Left renal cortex interstitium (tissue), 4 donors: ENCODE measurements around the gene SLC38A3. TPM values are rescaled to one million over a fixed set of nuclear protein-coding genes. Genes with fewer than 3 reads are reported as not detected.
"Not testable (repeated sequence)": the region's sequence is repeated elsewhere in the genome, so short reads cannot be mapped to it uniquely, and the experiment has no call there.

Experiments used
- DNase-seq, 4 donors: peaks; one replicate each; pipeline ENCODE4 v3.0.0-alpha.2; 2013; ENCODE audit warnings: low read depth in 4 of 4, low spot score in 2 of 4, missing footprints in 1 of 4
- polyA plus RNA-seq, 4 donors: library from polyadenylated mRNA; unstranded; fragments of 120-200 nt; gene quantifications; one replicate each; pipeline ENCODE4 v1.2.1, GENCODE V29; 2013; ENCODE audit not compliant: insufficient read length in 4 of 4

Gene SLC38A3
- polyA plus RNA-seq, 4 donors = 4.4 to 8.4 (median 7.8) TPM

DNA sequence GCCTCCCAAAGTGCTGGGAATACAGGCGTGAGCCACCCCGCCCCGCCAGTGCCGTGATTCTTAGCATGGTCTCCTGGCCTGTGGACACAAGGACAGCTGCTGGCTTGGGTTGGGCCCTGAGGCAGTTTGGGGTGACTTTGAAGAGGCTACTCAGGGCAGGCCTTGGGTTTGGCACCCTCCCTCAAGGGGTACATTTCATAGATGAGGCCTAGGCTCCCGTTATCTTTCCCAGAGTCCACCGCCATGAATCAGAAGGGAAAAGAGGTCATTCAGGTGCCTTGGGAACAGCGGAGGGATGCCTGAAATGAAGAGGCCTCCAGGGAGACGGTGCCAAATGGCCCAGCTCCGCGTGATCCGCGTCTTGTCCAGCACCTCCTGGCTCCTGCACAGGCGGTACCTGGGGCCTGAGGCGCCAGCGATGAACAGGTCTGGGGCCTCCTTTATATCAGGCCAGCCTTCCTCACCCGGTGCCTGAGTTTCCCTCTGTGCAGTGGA lies 40.2 kb downstream of the SLC38A3 start:
- DNase-seq = no peak

DNA sequence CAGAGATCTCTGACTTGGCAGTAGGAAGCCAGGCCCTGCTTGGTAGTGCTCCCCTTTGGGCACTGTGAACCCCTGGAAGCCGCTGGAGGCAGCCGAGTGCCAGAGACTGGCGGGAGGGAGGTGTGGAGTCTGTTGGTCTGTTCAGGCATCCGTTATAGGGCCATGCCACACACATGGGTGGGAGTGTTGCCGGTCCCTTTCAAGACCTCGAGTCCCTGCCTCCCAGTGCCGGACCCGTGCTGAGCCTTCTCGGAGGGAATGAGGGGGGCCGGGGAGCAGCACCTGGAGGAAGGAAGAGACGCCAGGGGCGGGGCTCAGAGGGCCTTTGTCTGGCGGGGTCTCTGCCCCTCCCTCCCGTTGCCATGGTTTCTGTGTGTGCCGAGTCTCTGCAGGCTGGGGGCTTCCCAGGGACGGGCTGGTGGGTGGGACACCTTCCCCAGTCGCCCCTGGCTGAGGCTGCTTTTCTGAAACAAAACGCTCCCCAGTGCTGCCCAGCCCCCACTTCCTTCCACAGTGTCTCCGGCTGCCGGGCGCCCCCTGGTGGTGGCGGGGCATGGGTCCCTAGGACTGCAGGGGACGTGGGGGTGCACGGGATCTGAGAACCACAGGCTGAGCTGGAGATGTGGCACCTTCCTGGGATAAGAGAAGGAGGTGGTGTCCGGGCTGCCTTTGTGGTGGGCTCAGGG lies 40.9 kb downstream of the SLC38A3 start:
- peak in 2 of 4 donors; percentile 81 to 88 for DNase-seq

DNA sequence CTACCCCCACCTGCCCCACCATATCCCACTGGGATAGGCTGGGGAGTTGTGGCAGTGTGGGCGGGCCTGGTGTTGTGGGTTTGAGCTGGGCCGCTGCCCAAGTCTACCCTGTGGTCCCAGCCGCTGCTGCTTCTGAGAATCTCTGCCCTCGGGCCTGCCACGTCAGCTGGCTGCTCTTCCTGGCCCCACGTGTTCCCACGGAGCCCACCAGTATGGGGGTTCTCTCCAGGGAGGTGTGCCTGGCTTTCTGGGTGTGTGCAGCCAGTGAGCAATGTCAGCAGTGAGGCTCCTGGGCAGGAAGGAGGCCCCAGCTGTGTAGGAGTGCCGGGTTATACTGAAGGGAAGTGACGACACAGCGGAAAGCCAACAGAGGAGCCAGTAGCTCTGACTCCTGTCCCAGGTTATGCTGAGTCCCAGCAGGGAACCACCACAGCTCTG lies 41.5 kb downstream of the SLC38A3 start:
- DNase-seq = no peak

DNA sequence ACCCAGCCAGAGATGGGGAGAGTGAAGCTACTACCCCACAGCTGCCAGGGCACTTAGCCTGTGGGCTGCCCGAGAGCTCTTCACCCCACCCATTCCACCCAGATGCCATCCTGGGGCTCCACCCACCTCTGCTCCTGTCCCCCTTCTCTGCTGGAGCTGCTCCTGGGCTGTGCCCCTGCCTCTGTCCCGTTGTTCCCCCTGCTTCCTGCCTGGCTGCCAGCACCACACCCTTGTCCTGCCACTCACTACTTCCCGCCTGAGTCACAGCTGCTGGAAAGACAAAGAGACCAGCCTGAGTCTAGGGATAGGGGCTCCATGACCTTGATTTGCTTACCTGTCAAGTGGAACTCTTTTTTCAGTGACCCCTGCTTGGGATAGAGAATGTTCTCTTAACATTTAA lies 43.3 kb downstream of the SLC38A3 start:
- DNase-seq = no peak

DNA sequence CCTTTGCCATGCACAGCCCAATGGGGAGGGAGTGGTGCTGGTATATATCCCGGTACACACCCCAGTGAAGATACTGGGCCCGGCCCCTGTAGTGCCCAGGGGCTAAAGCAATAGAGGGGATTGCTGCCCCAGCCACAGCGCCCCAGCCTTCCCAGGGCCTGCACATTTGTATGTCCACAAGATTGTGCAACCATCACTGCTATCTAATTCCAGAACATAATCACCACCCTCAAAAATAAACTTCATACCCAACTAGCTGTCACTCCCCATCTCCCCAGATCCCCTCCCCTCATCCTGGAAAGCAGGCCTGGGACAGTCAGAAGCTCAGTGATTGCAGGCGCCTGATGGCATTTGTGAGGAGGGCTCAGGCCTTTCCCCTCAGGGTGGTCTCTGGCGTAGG lies 44.4 kb downstream of the SLC38A3 start:
- no peak for DNase-seq

DNA sequence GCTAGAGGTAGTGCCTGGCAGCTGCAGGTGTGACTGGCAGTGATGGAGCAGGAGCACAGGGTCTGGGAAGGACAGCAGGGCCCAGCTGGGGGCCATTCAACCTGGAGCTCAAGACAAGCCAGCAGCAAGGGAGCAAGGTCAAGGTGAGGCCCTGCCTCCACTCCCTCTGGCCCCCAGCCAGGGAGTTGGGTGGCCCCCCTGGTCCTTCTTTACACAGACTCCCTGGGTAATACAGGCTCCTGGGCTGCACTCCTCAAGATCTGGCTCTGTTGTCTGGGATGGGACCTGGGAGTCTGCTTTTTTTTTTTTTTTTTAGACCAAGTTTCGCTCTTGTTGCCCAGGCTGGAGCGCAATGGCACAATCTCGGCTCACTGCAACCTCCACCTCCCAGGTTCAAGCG lies 45.4 kb downstream of the SLC38A3 start:
- DNase-seq = no peak

DNA sequence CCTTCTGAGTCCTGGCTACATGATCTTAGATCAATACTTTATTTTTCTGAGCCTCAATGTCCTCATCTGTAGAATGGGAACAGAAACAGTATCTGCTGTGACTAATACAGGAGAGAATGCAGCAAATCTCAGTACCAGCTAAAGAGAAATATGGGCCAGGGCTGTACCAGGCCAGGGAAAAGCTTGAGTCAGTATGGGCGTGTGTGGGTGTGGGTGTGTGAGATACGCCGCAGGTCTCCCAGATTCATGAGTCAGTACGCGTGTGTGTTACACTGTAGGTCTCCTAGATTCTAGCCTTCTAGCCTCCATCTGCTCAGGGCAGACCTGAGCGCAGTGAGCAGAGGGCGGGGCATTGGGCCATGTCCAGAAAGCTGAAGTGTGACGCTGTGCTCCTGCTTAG lies 46.1 kb downstream of the SLC38A3 start:
- DNase-seq = no peak

DNA sequence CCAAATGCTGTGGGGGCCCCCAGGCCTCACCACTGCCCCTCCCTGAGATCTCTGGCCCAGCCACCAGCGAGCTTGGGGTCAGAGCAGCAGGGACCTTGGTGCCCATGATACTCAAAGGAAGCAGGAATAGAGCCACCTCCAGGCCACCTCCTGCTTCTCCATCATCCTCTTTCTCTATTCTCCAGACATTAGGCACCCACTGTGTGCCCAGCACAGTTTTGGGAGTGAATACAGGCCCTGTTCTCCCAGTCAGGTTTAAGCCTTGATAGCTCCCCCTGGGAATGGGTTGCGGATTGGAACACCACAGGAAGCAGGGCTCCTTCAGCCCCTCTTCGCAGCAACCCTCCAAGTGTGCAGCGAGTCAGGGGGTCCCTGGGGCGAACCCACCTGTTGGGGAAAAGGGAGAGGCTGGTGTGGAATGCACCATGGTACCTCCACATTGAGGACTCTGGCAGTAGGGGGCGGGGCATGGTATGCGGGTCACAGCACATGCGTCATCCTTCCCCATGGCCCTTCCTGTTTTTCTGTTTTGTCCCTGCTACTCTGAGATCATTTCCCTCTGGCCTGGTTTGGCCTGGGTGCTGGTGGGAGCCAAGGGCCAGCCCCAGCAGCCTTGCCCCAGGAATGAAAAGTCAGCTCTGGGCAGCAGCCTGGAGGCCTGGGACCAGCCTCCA lies 49.6 kb downstream of the SLC38A3 start:
- no peak for DNase-seq

DNA sequence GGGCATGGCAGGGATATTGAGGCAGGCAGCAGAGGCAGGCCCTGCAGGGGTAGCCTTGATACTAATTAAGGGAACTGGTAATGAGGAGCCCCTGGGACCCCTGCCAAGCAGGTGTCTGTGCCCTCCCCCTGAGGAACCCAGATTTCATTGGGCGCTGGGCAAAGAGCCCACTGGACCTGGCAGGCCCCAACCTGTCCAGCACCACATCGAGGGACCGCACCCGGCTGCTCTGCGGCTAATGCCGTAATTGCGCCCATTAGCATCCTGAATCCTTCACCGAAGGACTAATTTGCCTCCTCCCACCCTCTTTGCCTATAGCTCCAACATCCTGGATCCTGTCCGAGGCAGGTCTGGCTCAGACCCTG lies 50.2 kb downstream of the SLC38A3 start:
- no peak for DNase-seq

DNA sequence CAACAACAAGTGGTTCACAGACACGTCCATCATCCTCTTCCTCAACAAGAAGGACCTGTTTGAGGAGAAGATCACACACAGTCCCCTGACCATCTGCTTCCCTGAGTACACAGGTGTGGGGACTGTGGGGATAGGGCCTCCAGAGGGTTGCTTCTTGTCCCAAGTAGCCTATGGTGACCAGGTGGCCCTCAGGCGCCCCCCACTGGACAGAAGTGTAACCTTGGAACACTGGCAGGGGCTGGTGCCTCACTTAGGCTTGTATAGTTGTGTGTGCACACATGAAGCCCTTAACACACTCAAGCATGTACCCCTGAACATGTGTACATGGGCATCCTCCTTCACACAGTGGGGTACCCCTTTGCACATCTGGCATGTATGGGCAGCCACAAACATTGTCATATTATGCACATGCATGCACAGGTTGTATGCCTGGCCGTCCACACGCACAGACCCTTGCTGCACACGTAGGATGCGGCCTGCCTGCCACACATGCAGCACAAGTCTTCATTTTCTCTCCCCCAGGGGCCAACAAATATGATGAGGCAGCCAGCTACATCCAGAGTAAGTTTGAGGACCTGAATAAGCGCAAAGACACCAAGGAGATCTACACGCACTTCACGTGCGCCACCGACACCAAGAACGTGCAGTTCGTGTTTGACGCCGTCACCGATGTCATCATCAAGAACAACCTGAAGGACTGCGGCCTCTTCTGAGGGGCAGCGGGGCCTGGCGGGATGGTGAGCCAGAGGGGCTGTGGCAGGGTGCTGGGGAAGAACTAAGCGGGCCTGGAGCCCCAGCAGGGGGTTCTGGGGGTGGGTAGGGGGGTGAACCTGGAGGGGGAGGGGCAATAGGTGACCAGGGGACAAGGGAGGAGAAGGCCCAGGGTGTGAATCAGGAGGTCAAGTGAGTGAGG lies 52.2 kb downstream of the SLC38A3 start:
- no peak for DNase-seq

DNA sequence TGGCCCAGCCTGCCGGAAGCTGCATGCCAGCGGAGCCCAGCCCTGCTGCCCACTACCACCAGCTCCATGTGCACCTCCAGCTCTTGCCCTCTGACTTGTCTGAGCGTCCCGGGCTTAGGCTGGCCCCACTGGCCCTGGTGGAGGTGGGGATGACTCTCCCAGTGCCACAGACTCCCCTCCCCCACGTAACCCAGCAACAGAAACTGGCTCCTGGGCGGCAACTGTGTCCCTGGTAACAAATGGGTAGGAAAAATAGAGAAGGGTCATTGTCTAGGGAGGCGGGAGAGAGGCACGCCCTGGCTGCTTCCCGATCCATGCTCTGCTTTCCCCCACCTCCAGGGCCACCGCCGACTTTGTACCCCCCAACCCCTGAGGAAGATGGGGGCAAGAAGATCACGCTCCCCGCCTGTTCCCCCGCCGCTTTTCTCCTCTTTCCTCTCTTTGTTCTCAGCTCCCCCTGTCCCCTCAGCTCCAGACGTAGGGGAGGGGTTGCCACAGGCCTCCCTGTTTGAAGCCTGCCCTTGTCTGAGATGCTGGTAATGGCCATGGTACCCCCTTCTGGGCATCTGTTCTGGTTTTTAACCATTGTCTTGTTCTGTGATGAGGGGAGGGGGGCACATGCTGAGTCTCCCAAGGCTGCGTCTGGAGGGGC lies 53.1 kb downstream of the SLC38A3 start:
- DNase-seq = no peak

DNA sequence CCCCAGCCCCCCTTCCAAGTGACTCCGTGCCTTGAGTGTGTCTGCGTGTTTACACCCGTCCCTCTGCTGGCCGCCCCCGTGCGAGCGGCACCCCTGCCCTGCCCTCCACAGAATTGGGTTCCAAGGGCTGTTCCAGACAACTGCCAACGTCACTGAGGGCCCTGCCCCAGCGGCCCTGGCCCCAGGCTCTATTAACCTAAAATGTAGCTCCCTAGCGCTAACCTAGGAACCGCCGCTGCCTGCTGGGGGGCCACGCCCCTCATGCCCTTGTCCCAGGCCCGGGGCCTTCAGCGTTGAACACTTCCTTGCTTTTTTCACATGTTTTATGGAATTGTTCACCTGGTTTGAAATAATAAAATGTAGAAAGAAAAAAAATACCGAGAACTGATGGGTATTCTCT lies 53.9 kb downstream of the SLC38A3 start:
- no peak for DNase-seq

DNA sequence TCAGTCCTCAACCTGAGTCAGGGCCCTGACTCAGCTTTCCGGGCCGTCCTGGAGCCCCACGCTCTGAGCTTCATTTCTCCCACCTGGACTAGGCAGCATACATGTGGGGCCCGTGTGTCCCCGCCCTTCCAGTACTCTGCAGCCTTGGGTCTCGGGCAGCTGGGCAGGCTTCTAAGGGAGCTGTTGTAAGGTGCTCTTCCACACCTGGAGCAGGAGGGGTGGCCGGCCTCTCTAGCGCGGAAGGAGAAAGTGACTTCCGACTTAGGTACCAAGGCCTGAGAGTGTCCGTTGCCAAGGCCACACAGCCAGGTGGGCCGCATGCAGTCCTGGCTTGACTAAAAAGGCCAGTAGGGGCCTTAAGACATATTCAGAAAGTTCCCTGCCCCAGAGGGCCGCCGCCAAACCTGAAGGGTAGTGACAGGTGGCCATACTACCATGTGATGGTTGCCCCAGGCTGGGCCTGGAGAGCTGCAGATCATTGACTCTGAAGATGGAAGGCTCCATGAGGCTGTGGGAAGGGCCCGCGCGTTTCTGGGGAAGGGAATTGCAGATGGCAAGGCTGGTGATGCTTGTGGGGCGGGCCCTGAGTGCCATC lies 54.5 kb downstream of the SLC38A3 start:
- no peak for DNase-seq

DNA sequence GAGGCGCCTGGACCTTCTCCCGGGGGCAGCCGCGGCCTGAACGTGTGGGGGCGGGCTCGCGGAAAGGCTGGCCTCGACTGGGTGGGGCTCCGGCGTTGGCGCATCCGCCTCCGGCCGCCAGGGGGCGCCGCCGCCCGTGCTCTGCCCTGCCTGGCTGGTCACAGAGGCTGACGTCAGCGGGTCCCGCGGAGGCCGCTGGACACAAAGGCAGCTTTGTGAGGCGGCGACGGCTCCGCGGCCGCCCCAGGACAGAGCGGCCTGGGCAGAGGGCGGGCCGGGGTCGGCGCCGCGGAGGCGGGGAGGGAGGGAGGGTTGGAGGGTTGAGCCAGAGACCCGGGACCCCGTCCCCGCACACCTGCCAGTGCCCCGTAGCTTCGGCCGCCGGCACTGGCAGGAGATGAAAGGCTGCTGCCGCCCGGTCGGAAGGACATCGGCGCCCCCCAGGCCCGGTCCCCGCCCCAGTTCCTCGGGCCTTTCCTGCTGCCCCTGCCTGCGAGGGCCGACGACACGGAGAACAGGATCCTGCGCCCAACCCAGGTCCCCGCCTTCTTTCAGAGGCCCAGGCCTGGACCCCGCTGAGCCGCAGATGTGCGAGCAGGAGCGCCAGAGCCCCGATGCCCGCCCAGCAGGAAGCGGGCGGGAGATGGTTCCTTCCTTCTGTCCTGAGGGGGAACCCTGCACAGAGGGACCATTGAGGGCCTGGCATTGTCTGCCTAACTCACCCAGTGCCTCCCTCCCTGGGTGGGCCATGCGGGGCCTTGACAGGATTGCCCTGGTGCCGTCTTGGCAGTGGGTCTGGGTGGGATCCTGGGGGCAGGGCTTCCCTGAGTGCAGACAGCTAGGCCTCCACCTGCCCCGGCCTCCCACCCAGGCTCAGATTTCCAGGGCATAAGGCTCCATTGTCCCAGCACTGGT lies 55.2 kb downstream of the SLC38A3 start:
- peak in 3 of 4 donors; percentile 85 to 88 (median 87) for DNase-seq

DNA sequence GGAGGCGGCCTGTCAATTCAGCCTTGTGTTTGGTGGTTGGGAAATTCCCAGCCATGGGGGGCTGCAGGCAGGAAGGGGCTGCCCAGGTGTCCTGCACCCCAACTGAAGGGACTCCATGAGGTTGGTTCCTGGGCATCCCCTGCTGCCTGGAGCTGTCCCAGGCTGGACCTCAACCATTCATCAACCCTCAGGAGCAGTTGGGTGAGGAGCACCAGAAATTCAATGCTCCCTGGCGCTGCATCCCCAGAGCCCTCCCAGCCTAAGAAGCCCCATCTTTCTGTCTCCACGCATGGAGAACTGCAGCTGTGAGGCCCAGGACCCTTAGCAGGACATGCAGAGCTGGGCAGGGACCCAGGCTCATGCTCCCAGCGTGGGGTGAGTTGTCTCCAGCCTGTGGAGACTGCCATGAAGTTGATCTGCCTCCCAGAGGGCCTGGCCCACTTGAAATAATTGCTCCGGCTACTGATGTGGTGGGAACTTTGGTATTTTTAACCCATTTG lies 55.9 kb downstream of the SLC38A3 start:
- no peak for DNase-seq

DNA sequence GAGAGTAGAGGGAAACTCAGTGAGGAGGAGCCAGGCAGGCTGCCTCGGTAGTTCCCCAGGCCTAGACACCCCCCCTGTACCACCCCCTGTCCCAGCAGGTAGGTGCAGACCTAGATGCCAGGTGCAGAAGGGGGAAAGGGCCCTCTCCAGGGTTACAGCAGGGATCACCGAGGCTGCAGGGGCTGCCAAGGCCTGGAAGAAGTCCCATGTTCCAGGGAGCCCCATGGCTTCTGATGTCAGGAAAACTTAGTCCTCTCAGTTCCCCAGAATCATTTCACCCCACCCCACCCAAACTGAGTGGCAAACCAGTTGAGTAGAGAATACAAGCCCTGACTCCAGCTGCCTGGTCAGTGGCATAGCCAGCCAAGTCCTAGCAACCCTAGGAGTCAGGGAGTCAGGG lies 56.4 kb downstream of the SLC38A3 start:
- DNase-seq = no peak

DNA sequence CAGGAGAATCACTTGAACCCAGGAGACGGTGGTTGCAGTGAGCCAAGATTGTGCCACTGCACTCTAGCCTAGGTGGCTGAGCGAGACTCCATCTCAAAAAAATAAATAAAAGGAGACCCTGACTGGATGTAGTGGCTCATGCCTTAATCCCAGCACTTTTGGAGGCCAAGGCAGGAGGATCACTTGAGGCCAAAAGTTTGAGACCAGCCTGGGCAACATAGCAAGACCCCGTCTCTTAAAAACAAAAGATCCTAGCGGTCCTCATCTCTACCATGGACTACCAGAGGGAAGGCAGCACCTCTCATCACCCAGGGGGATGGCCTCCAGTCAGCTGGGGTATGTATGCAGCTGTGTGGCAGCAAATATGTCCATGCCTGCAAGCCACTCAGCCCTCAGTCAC lies 57.1 kb downstream of the SLC38A3 start:
- DNase-seq = not testable (repeated sequence)

DNA sequence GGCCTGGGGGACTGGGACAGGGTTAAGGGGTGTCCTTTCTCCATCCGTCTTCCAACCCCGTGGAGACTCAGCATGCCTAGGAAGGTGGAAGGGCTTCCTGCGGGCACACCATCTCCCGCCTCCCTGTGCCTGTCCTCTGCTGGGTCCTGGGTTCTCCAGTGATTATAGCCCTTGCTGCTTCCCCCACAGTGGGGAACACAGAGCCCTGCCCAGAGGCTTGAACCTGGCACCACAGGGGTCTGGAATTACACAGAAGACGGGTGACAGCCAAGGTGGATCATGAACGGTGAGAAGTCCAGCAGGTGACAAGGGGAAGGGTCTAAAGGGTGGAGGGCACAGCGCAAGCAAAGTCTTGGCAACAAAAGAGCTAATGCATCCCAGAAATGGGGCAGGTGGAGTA lies 57.7 kb downstream of the SLC38A3 start:
- DNase-seq = no peak
